Skeletal muscle tissue (tissue), 4 donors: ENCODE measurements around the gene KCNT1. TPM values are rescaled to one million over a fixed set of nuclear protein-coding genes. Genes with fewer than 3 reads are reported as not detected.

Source experiments
- H3K27ac ChIP-seq: one replicate; pipeline ENCODE4 v1.7.0; 2013; ENCODE audit warnings: mild to moderate bottlenecking, low read depth, low read length, inconsistent platforms
- H3K27me3 ChIP-seq, 3 donors: one replicate each; pipeline ENCODE4 v1.7.0; 2013; ENCODE audit warnings: low read length in 3 of 3; ENCODE audit not compliant: control insufficient read depth in 3 of 3, insufficient read depth in 3 of 3
- H3K36me3 ChIP-seq, 3 donors: one replicate each; pipeline ENCODE4 v1.7.0; 2013; ENCODE audit warnings: low read length in 3 of 3; ENCODE audit not compliant: control insufficient read depth in 3 of 3, insufficient read depth in 3 of 3
- H3K4me1 ChIP-seq, 3 donors: one replicate each; pipeline ENCODE4 v1.7.0; 2013; ENCODE audit warnings: low read length in 3 of 3, mild to moderate bottlenecking in 3 of 3; ENCODE audit not compliant: control insufficient read depth in 3 of 3, insufficient read depth in 3 of 3
- H3K4me3 ChIP-seq, 3 donors: one replicate each; pipeline ENCODE4 v1.7.0; 2013; ENCODE audit warnings: low read length in 3 of 3
- H3K9ac ChIP-seq, 3 donors: one replicate each; pipeline ENCODE4 v1.7.0; 2013; ENCODE audit warnings: low read length in 3 of 3, mild to moderate bottlenecking in 3 of 3, moderate library complexity in 2 of 3, low read depth in 1 of 3
- H3K9me3 ChIP-seq, 3 donors: one replicate each; pipeline ENCODE4 v1.7.0; 2013; ENCODE audit warnings: low read length in 3 of 3; ENCODE audit not compliant: control insufficient read depth in 3 of 3
- total RNA-seq: library from RNA; depleted of rRNA; stranded (reverse); fragments of >200 nt; gene quantifications from one replicate; pipeline ENCODE4 v1.2.3, GENCODE V29; 2014
- donor health status: Osteomylitis.

The KCNT1 gene
- total RNA-seq, 1 donor from 2014 or later = 1.6 TPM

DNA sequence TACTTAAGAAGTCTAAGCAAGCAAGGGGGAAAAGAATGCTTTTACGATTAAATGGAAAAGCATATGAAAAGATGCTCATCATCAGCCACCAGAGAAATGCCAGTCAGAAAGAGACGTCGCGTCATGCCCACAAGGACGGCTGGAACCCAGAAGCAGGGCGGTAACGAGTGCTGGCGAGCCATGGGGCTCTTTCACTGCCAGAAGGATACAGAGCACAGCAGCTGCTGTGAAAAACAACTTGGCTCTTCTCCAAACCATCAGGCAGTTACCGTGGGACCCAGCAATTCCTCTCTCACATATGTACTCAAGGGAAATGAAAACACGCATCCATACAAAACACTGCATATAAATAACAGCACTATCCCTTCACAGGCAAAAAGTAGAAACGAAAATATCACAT is 109.8 kb downstream of the KCNT1 start:
- H3K4me3 ChIP-seq = no peak overlapping the region
- peaks cover 0 to 4% (median 2%) of the 10 kb centered on the region in 3 donors for H3K4me1 ChIP-seq
- H3K27me3 ChIP-seq = no peaks in the 10 kb centered on the region
- H3K9ac ChIP-seq = no peak overlapping the region
- peaks cover 40 to 63% (median 52%) of the 10 kb centered on the region in 3 donors for H3K36me3 ChIP-seq
- no peaks in the 10 kb centered on the region for H3K9me3 ChIP-seq
- no peak overlapping the region for H3K27ac ChIP-seq

DNA sequence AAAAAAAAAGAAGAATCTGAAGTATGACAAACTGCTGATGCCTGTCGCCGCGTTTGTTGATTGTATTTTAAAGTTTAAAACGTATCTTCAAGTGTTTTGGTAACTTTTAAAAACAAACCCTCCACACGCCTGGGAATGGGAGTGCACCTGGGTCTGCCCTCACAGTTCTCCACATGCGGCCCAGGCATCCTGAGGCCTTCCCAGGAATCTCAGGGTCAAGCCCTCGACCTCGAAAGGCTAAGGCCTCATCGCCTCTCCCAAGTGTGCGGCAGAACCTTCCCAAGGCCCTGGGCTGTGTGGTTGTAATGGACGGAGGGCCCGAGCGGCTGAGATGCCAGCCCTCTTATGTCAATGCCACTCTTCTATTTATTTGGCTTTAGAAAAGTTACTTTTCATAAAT is 111.0 kb downstream of the KCNT1 start:
- Histone ChIP-seq H3K27ac (no peak overlapping the region), H3K9ac (no peak overlapping the region), H3K36me3 (peaks cover 52 to 75% (median 64%) of the 10 kb centered on the region in 3 donors), H3K9me3 (no peaks in the 10 kb centered on the region), H3K27me3 (no peaks in the 10 kb centered on the region), H3K4me3 (no peak overlapping the region), H3K4me1 (peaks cover 0 to 4% (median 2%) of the 10 kb centered on the region in 3 donors)

DNA sequence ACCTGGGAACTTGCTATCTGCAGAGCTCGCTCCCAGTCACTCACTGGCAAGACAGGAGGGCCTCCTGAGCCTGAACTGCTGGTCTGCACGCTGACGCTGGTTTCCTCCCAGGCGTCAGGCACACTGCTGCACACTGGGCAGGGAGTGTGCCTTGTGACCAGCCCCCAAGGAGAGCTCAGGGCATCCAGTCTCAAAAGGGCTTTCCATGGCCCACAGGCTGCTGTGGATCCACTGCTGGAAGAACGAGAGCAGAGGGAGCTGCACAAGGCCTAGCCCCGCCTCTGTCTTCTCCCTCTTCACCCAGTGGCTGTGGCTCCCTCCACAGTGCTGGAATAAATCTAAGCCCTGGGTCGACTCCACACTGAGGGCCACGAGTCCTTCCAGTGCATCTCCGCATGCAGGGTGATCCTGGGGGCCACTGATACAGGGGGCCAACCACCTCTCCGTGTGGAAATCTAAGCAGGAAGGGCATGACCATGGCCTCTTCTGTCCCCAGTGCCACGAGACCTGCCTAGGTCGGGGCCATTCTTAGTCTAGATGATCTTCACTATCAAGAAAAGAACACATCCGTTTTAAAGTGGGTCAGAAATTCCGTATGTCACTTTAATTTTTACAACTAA is 111.8 kb downstream of the KCNT1 start:
- H3K4me1 ChIP-seq = peaks cover 0 to 4% (median 2%) of the 10 kb centered on the region in 3 donors
- H3K27me3 ChIP-seq = no peaks in the 10 kb centered on the region
- no peak overlapping the region for H3K27ac ChIP-seq
- no peak overlapping the region for H3K4me3 ChIP-seq
- no peaks in the 10 kb centered on the region for H3K9me3 ChIP-seq
- H3K9ac ChIP-seq = no peak overlapping the region
- H3K36me3 ChIP-seq = peaks cover 60 to 82% (median 72%) of the 10 kb centered on the region in 3 donors

DNA sequence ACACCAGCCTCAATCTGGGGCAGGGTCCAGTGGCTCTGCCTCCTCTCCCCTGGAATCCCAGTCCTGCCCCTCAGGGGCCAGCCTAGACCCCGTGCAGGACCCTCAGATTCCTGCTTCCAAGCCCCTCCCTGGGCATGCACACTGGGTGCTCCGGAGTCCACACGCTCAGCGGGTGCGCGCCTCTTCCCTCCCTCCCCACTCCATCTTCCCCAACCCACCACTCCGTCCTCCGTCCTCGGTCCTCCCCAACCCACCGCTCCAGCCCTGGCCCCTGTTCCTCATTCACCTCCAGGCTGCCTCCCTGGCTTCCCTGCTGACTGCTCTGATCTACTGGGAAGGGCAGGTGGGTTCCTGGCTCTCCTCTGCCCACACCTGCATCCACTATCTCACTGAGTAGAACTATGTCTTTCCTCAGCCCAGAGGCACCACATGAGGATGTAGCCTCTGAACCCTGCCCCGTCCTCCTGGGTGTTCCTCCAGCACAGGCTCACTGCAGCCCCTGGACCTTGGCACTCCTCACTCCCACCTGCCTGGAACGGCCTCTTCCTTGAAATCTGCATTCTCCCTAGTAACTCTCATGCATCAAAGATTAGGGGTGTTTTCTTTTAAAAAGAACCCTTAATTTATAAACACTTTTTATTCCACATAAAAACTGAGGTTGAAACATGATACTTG is 112.6 kb downstream of the KCNT1 start:
- Histone ChIP-seq H3K27me3 (no peaks in the 10 kb centered on the region), H3K4me1 (peaks cover 0 to 4% (median 2%) of the 10 kb centered on the region in 3 donors), H3K4me3 (no peak overlapping the region), H3K27ac (no peak overlapping the region), H3K9me3 (no peaks in the 10 kb centered on the region), H3K9ac (no peak overlapping the region), H3K36me3 (peaks cover 62 to 78% (median 72%) of the 10 kb centered on the region in 3 donors)

DNA sequence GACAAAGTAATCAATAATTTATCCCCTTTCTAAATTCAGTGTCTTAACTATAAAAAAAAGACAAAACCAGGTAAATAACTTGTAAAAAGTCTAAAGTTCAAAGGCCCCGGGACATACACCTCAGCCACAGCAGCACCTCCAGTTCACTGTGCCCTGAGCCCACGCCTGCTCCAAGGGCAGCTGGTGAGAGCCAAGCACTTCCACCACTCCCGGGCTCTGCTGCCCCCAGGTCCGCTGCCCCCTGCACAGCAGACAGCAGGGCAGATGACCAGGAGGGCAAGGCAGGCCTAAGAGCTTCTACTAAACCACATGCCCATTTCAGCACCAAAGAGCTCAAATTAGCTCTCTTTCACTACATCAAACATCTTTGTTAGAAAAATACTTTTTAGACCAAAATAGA is 113.4 kb downstream of the KCNT1 start:
- no peaks in the 10 kb centered on the region for H3K9me3 ChIP-seq
- H3K27ac ChIP-seq = no peak overlapping the region
- H3K27me3 ChIP-seq = no peaks in the 10 kb centered on the region
- peaks cover 0 to 2% (median 2%) of the 10 kb centered on the region in 3 donors for H3K4me1 ChIP-seq
- no peak overlapping the region for H3K4me3 ChIP-seq
- H3K36me3 ChIP-seq = peaks cover 63 to 77% (median 71%) of the 10 kb centered on the region in 3 donors
- H3K9ac ChIP-seq = no peak overlapping the region

DNA sequence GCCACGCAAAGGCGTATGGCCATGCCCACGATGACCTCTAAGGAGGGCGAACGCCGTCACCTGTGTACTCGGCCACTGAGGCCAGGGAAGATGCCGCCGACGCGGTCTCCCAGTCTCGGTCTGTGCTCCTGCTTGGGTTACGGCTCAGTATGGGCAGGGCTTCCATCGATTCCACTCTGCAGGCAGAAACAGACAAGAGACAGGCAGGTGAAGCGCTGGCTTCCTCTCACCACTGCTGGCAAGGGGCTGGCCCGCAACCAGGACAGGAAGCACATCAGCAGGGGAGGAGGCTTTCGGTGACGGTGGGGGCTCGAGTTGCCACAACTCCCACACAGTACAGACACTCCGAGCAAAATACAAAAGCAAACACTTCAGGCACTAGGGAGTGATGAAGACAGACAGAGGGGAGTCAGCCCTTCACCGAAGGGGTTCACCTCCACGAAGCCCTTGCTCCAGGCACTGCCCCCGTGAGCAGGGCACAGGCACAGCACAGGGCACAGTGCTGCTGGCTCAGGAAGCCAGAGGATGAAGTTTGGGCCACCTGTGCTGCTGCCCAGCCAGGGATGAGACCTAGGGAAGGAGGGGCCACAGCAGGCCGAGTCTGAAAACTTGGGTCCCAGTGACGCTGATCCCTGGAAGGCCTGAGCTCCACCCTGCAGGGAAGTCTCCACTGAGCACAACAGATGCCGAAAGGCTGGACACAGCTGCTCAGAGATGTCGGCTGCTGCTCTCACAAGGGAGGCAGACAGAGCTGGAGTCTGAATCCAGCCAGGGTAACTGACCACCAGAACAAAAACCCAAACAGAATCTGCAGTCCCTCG is 114.1 kb downstream of the KCNT1 start:
- no peak overlapping the region for H3K27ac ChIP-seq

DNA sequence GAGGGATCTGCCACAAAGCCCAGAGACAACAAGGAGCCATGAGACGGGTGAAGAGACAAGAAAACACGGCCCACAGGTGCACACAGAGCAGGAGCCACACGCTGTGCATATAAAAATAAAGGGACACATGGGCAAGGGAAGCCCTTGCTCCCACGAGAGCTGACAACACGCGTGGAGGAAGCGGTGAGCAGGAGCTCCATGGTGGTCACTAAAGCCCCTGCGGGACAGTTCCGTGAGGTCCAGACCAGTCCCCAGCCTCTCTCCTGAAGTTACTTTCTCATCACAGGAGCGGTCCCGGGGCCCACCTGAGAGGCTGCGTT is 114.6 kb downstream of the KCNT1 start:
- Histone ChIP-seq H3K9me3 (no peaks in the 10 kb centered on the region), H3K9ac (no peak overlapping the region), H3K4me1 (peaks cover 0 to 2% (median 0%) of the 10 kb centered on the region in 3 donors), H3K27ac (no peak overlapping the region), H3K27me3 (no peaks in the 10 kb centered on the region), H3K4me3 (no peak overlapping the region), H3K36me3 (peaks cover 67 to 78% (median 71%) of the 10 kb centered on the region in 3 donors)

More for the DNA sequence above, 114.1 kb downstream of the KCNT1 start:
- Histone ChIP-seq H3K27me3 (no peaks in the 10 kb centered on the region), H3K9ac (no peak overlapping the region), H3K4me3 (no peak overlapping the region), H3K4me1 (peaks cover 0 to 2% (median 2%) of the 10 kb centered on the region in 3 donors), H3K9me3 (no peaks in the 10 kb centered on the region), H3K36me3 (peaks cover 64 to 78% (median 72%) of the 10 kb centered on the region in 3 donors)

DNA sequence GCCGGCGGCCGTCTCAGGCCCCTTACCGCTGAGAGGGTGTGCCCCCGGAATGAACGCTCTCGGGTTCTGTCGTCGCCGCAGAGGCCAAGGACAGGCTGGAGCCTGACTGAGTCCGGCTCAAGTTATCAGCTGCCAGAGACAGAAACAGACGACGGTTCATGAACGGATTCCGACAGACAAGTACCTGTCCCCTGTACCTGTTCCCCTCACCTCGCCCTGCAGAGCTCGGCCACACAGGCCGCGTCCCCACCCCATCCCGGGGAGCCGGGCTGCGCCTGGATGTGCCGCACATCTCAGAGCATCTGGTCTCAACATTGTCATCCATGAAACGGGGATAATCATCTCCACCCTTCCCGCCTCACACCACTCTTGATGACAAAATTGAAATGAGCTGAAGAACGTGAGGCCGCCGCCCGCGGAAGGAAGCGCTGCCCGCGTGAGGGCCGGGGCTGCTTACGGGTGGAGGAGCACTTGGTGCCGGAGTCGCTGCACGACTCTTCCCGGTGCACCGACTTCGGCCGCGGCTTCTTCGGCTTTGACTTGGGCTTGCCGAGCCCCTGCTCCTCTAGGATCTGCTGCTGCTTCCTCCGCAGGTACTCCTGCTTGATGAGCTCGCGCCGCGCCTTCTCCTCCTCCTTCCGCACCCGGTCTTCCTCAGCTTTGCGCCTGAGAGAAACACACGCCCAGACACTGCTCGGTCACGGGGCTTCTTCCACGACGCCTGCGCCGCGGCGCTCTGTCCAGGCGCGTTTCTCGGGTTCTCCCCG is 116.1 kb downstream of the KCNT1 start:
- Histone ChIP-seq H3K4me3 (no peak overlapping the region), H3K36me3 (peaks cover 80 to 86% (median 83%) of the 10 kb centered on the region in 3 donors)

DNA sequence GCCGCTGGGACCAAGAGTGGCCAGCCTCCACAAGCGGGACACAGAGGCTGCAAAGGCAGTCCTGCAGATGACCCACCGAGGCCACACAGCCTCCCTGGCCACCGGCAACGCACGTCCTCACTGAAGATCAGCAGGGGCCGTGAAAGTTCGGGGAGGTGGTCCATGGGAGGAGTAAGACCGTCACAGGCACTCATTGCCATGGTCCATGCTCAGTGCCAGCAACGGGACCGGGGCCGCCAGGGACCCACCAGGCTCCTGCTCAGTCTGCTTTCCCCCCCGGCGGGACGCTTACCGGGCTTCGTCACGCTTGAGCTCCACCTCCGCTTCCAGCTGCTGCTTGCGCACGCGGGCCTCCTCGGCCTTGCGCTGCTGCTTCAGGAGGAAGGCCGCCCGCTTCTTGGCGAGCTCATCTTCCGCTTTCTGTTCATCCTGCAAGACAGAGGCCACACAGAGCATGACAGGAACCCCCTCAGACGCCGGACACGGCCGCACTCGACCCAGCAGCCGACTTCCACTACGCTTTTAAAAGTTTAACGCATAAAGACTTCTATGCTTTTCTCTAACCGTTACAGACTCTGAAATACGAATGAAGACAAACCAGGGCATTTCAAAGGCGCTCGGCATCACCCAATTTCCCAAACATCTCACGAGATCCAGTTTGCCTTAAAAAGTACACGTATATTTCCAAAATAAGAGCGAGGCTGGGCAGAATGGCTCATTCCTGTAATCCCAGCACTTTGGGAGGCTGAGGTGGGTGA is 116.9 kb downstream of the KCNT1 start:
- Histone ChIP-seq H3K27ac (no peak overlapping the region), H3K9me3 (no peaks in the 10 kb centered on the region), H3K27me3 (no peaks in the 10 kb centered on the region), H3K4me3 (no peak overlapping the region), H3K36me3 (peaks cover 80 to 87% (median 83%) of the 10 kb centered on the region in 3 donors), H3K9ac (no peak overlapping the region), H3K4me1 (no peaks in the 10 kb centered on the region)

More for the DNA sequence above, 116.1 kb downstream of the KCNT1 start:
- Histone ChIP-seq H3K4me1 (no peaks in the 10 kb centered on the region), H3K9me3 (no peaks in the 10 kb centered on the region), H3K27ac (no peak overlapping the region), H3K9ac (no peak overlapping the region), H3K27me3 (no peaks in the 10 kb centered on the region)
